ENCODE data around the gene CFAP92.

CFAP92 gene

DNA sequence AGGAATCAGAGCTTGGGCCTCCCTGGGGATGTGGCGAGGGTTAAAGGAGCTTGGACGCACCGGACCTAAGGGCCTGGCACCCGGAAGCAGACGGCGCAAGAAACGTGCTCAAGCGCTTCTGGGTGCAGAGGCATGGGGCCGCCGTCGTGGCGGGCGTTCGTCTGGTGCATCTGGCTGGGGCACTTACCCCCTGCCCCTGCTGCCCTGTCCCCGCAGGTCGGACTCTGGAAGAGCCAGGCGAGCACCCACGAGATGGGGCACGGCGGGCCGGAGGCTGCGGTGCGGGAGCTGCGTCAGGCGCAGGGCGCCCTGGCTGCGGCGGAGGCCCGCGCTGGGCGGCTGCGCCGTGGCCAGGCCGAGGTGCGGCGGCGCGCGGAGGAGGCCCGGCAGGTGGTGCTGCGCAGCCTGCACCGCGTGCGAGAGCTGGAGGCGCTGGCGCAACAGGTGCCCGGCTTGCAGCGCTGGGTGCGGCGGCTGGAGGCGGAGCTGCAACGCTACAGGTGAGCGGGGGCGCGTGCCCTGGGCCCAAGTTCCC, 9.8 kb upstream of the CFAP92 start:
- DNase-seq = peak; percentile 42

DNA sequence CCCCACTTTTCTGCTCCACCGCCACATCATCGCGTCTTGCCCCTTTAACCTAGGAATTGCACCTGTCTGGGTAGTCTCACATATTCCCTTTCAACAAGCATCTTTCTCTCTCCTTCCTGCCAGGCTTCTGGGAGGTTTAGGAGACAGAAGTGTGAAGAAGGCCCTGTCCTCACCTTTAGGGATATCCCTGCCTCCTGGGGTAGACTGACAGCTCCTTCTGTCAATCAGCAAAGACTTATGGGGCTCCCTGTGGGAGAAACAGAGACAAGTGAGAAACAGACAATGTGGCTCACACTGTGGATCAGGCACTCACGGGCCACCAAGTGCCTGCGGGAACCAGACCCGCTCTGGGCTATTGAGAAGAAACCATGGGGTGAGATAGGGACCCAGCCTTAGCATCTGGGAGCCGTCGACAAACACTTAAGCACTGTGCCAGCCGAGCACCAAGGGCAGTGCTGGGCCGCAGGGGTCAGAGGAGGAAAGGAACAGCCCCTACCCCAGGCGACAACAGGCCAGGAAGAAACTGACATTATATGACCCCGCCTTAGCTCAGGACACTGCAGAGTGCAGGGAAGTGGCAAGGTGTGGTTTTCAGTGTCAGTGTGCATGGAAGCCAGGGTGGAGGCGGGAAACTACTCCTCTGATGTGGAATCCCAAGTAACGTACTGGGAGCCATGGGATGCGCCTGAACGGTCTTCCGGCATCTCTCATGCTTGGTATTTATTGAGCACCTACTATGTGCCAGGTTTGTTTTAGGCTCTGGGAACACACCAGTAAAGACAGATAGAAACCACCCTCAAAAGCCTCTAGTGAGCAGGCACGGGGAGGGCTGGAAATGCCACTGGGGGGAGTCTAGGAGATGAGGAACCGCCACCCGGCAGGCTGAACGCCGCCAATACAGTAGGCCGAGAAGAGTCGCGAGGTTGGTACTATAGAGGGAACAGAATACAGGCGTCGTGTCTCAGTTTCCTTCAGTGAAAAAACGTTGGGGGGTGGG, 9.0 kb upstream of the CFAP92 start:
- no peak for DNase-seq

- DNase-seq = peak; percentile 47
Observed at GRCh38 chr3:129001806-129002572, 8.1 kb upstream of the CFAP92 start.

DNA sequence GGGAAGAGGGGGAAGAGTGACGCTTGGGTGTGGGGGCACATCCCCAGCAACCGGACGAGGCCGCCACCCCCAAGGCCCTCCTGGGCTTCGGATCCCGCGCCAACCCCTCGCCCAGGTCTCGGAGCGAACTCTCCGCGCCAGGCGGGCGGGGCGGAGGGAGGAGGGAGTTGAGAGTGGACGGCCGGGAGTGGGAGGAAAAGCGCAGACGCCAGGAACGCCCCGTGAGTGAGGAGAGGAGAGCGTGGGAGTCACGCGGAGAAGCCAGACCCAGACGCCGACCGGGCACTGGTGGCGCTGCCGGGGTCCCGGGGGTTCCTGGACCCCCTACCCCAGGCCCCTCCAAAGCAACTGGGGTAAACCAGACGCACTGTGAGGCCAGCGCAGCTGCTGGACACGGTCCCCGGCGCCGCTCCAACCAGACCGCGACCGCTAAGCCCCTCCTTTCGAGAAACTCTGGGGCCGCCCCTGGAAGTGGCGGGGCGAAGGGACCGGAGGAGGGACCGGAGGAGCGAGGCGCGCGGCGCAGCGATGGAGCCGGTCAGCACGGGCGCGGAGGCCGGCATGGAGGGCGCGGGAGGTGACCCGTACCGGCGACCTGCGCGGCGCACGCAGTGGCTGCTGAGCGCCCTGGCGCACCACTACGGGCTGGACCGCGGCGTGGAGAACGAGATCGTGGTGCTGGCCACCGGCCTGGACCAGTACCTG, 7.4 kb upstream of the CFAP92 start, which contains the start of gene EFCC1:
EFCC1 (plus strand) TSS at position 204 of the 705 bp plus-strand sequence; CDS start at position 529, 325 bp downstream.
- DNase-seq = peak; percentile 39

- DNase-seq = no peak
Observed at GRCh38 chr3:129000742-129001100, 6.8 kb upstream of the CFAP92 start.

DNA sequence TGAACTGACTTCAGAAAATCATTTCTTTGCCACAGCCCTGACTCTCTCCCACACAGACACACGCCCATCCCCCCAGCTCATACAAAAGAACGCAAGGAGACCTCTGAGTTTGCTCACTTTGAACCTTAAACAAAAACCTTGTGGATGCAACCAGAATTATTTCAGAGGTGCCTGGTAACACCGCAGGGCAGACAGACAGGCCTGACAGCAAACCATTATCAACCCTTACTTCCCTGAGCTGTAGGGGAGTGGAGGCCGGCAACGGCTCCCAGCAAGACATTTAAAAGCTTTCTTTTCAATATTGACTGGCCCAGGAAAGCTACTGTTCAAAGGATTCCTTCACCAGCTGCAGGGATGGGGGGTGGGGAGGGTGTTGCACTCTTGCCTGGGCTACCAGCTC, 5.2 kb upstream of the CFAP92 start:
- DNase-seq = no peak

DNA sequence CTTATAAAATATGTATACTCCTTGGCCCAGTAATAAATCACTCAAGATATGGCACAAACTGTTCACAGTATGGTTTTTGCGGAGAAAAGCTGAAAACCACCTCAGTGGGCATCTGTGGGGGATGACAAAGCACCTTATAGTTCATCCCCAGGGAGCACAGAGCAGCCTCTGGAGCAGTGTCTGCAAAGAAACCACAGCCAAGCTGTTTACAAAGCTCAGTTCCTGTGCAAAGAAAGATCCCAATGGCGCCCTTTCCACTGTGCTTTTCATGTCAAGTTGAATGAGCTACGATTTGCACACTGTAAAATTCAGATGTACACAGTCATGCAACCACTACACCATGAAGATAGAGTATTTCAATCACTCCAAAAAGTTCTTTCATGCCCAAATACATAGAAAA, 4.7 kb upstream of the CFAP92 start:
- no peak for DNase-seq

GRCh38 chr3:128997486-128998133, 3.7 kb upstream of the CFAP92 start:
- no peak for DNase-seq

DNA sequence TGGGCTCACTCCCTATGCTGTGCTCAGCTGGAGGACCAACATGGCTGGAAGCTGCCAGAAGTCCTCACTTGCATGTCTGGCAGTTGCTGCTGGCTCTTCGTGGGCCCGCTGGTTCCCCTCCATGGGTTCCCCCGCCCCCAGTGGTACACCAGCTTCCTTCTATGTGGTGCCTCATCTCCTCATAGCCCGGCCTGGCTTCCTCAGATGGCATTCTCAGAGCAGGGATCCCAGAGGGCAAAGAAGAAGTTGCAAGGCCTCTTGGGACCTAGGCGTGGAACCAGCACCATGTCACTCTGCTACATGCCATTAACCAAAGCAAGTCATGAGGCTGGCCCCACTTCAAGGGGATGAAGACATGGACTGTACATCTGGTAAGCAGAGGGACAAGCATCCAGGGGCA, 2.9 kb upstream of the CFAP92 start:
- DNase-seq = no peak

DNA sequence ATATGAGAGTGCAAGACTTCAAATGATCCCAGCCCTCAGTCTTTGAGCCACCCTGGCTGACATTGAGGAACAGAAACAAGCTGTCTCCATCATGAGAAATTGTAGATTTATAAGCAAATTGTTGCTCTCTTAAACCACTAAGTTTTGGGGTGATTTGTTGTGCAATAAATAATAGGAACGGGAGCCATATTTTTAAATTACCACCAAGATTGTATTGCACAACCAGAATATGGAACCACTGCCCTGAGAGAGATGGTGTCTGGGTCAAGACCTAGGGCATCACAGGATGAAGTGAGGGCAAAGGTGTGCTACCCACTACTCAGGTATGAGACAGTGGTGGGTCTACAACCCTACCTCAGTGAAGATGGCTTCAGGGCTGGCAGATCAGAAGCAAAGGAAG, 2.3 kb upstream of the CFAP92 start:
- DNase-seq = no peak

- no peak for DNase-seq
Observed at GRCh38 chr3:128995737-128996136, 1.9 kb upstream of the CFAP92 start.

- no peak for DNase-seq
Observed at GRCh38 chr3:128994581-128995546, 988 bp upstream of the CFAP92 start.

DNA sequence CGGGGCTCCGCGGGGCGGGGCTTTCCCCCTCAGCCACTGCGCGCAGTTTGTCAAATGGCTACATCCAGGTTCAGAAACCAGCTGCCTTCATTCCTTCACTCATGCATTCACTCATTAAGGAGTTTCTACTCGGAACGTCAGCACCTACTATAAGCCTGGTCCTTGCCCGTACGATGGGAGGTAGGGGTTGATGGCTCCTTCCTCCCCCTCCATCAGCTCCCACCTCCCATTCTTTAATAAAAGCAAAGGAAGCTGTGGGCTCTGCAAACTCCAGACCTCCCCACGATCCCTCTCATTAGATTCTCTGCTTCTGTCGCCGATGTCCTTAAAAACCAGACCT, 267 bp upstream of the CFAP92 start:
- DNase-seq = no peak

GRCh38 chr3:128992926-128993460, 883 bp downstream of the CFAP92 start:
- no peak for DNase-seq

DNA sequence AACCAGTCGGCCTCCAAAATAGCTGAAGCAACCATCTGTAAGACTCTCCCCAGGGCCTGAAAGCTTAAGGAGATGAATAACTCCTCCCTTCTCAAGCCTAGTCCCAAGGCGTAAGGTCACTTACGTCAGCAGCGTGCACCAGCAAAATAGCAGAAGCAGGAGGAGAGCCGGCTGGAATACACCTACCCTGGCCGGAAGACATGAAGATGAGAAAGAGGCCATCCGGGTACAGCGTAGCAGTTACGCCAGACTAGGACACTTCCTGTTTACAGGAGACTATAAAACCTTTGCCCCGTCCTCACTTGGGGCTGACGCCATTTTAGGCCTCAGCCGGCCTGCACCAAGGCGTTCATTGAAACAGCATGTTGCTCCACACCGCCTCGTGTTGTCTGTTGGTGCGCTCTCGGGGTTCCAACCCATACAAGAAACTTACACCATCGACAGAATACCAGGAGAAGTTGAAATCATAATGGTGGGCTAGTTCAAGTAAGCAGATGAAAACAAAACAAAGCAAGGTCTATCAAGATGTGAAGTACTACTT, 2.5 kb downstream of the CFAP92 start:
- no peak for DNase-seq

GRCh38 chr3:128988286-128988685, 5.6 kb downstream of the CFAP92 start:
- no peak for DNase-seq

DNA sequence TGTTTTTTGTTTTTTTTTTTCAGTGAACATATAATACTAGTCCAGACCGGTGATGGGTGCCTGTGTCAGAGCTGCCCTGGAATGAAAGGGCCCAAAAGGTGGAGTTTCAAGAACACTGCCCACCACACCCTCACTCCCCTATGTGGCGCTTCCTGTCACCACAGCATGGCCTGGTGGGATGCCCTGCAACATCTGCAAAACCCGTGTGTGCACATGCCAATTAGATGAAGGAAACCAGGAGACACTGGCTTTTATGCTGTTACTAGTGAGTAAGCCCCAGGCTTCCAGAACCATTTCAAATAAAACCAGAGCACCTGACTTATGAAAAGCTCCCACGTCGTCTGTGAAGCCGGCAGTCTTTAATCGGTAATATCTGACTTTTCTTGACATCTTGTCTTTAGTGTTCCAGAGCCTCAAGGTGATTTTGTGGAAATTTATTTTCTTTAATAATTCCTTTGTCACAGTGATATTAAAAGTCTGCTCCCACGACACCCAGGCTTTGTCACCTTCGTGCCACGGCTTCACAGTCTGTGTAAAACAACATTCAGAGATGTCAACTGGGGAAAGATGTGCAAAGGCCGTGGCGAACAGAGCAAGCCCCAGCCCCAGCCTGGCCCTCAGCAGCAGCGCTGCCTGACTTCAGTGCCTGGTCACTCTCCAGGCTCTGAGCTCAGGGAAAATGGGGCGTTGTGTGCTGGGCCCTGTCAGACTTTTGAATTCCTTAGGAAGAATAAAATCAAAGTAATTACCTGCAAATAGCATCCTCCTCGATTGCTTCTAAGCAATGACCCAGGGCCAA, 6.4 kb downstream of the CFAP92 start:
- DNase-seq = no peak

DNA sequence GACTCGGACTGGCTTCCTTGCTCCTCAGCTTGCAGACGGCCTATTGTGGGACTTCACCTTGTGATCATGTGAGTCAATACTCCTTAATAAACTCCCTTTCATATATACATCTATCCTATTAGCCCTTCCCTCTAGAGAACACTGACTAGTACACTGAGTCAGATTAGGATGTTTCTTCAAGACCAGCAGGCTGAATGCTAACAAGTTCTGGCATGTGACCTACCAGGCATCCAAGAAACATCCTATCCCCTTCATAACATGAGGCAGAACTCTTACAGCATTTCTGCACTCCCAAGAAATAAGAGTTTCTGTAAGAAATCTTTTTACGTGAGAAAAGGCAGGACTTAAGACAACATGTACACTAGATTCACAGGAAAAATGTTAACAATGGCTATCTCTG, 9.3 kb downstream of the CFAP92 start:
- no peak for DNase-seq

- DNase-seq = no peak
Observed at GRCh38 chr3:128983293-128984069, 10.4 kb downstream of the CFAP92 start.

Data from hematopoietic multipotent progenitor cell treated with erythropoietin and hydrocortisone succinate and interleukin-3 and kit ligand, for 6 days (in vitro differentiated cells).